ENCODE data around the gene CHSY1.

- TF ChIP-seq CTCF (IDR thresholded peaks at IDR 0.05) (no peak), POLR2A (IDR thresholded peaks at IDR 0.05) (no peak)
Measured at GRCh38 chr15:101129851-101130380, 121.9 kb downstream of the CHSY1 start.

Data from heart left ventricle (tissue), 13 donors.